ENCODE results near the gene PADI4. TPM values are rescaled to one million over a fixed set of nuclear protein-coding genes. Genes with fewer than 3 reads are reported as not detected.

PADI4 gene, protein sequence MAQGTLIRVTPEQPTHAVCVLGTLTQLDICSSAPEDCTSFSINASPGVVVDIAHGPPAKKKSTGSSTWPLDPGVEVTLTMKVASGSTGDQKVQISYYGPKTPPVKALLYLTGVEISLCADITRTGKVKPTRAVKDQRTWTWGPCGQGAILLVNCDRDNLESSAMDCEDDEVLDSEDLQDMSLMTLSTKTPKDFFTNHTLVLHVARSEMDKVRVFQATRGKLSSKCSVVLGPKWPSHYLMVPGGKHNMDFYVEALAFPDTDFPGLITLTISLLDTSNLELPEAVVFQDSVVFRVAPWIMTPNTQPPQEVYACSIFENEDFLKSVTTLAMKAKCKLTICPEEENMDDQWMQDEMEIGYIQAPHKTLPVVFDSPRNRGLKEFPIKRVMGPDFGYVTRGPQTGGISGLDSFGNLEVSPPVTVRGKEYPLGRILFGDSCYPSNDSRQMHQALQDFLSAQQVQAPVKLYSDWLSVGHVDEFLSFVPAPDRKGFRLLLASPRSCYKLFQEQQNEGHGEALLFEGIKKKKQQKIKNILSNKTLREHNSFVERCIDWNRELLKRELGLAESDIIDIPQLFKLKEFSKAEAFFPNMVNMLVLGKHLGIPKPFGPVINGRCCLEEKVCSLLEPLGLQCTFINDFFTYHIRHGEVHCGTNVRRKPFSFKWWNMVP
- 1 to 10 TPM; 1.0 to 4.7 (median 1.9) TPM for polyA plus RNA-seq (ENCODE audit: low read depth in 6 of 6)

GRCh38 chr1:17307946-17308345 is at the start of gene PADI4:
Gene PADI4, plus strand, starts transcription at chr1:17308197. Its CDS starts 26 bp downstream, at chr1:17308223.
- no peaks in the 10 kb centered on the region for H3K4me1 Mint-ChIP-seq
- DNase-seq (no peak), ATAC-seq (ENCODE audit: low read depth in 2 of 2) (no peak)
- H3K27ac Mint-ChIP-seq = peak within 1 kb of the TSS in 2 of 6 donors; percentile 65 to 72
- H3K27me3 Mint-ChIP-seq = peaks cover 0 to 51% (median 38%) of the 10 kb centered on the region in 3 donors
- peak within 1 kb of the TSS in 1 of 8 donors; percentile 44 for H3K4me3 Mint-ChIP-seq
- H3K9me3 Mint-ChIP-seq = peaks cover under 1 to 7% (median under 1%) of the 10 kb centered on the region in 7 donors
- peaks cover under 1 to 4% of the 10 kb centered on the region in 2 donors for H3K36me3 Mint-ChIP-seq

- H3K27ac Mint-ChIP-seq = no peak overlapping the region
- H3K27me3 Mint-ChIP-seq = peaks cover 13 to 36% (median 26%) of the 10 kb centered on the region in 3 donors
- ATAC-seq (ENCODE audit: low read depth in 2 of 2) (no peak), DNase-seq (no peak)
- H3K4me3 Mint-ChIP-seq = no peak overlapping the region
- peaks cover 0 to 6% (median 4%) of the 10 kb centered on the region in 7 donors for H3K9me3 Mint-ChIP-seq
- no peaks in the 10 kb centered on the region for H3K4me1 Mint-ChIP-seq
- no peaks in the 10 kb centered on the region for H3K36me3 Mint-ChIP-seq
Measured at GRCh38 chr1:17258758-17259130, 49.3 kb upstream of the PADI4 start.

DNA sequence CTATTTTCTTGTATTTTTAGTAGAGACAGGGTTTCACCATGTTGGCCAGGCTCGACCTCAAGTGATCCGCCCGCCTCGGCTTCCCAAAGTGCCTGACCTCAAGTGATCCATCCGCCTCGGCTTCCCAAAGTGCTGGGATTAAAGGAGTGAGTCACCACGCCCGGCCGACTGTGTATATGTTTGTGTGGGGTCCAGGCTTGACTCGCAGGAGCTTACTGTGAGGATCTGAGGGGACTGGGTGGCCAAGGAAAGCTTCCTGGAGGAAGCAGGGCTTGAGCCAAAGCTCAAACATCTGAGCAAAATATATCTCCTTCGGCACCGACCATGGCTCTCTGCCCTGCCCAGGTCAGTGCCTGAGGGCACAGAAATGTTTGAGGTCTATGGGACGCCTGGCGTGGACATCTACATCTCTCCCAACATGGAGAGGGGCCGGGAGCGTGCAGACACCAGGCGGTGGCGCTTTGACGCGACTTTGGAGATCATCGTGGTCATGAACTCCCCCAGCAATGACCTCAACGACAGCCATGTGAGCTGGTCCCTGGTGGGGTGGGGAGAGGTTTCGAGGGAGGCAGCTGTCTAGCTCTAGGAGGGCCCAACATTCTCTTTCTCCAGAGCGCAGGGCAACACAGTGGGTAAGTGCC is 48.6 kb upstream of the PADI4 start:
- no peak for DNase-seq
- Mint-ChIP-seq H3K4me1 (no peaks in the 10 kb centered on the region), H3K36me3 (no peaks in the 10 kb centered on the region)

GRCh38 chr1:17260264-17260663 is 47.7 kb upstream of the PADI4 start:
- Mint-ChIP-seq H3K27ac (no peak overlapping the region), H3K9me3 (peaks cover 0 to 6% (median 4%) of the 10 kb centered on the region in 7 donors), H3K36me3 (no peaks in the 10 kb centered on the region), H3K4me1 (no peaks in the 10 kb centered on the region), H3K27me3 (peaks cover 11 to 36% (median 26%) of the 10 kb centered on the region in 3 donors), H3K4me3 (peak overlapping the region in 1 of 8 donors; percentile 29)
- ATAC-seq (ENCODE audit: low read depth in 2 of 2) (no peak), DNase-seq (no peak)

More for the DNA sequence above, 48.6 kb upstream of the PADI4 start:
- Mint-ChIP-seq H3K9me3 (peaks cover 0 to 6% (median 4%) of the 10 kb centered on the region in 7 donors), H3K4me3 (no peak overlapping the region), H3K27me3 (peaks cover 11 to 36% (median 26%) of the 10 kb centered on the region in 3 donors), H3K27ac (no peak overlapping the region)
- no peak for ATAC-seq (ENCODE audit: low read depth in 2 of 2)

DNA sequence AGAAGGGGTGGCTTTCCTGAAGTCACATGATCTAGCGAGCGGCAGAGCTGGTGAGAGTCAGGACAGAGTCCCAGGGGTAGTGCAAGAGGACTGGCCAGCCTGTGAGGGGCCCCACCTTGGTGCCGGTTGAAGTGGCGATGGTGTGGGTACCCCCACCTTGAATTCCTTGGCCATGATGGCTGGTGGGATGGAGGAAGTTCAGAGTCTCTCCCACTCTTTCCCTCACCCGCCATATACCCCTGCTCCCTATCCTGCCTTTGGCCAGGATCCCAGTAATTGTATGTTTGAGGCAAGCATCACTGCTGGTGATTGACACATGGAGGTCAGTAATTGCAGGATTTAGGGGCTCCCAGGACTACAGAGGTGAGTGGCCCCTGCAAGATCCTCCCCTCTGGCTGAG is 47.3 kb upstream of the PADI4 start:
- Mint-ChIP-seq H3K4me1 (no peaks in the 10 kb centered on the region), H3K36me3 (no peaks in the 10 kb centered on the region), H3K27ac (no peak overlapping the region), H3K9me3 (peaks cover 0 to 6% (median 4%) of the 10 kb centered on the region in 7 donors), H3K27me3 (peaks cover 11 to 32% (median 26%) of the 10 kb centered on the region in 3 donors), H3K4me3 (peak overlapping the region in 1 of 8 donors; percentile 35)
- ATAC-seq (ENCODE audit: low read depth in 2 of 2) = no peak
- no peak for DNase-seq

GRCh38 chr1:17263936-17264335 is 44.1 kb upstream of the PADI4 start:
- no peaks in the 10 kb centered on the region for H3K36me3 Mint-ChIP-seq
- DNase-seq = no peak
- H3K27me3 Mint-ChIP-seq = peaks cover 11 to 19% (median 16%) of the 10 kb centered on the region in 3 donors
- H3K4me3 Mint-ChIP-seq = no peak overlapping the region
- no peak for ATAC-seq (ENCODE audit: low read depth in 2 of 2)
- no peaks in the 10 kb centered on the region for H3K4me1 Mint-ChIP-seq
- H3K9me3 Mint-ChIP-seq = peaks cover 0 to 6% (median 4%) of the 10 kb centered on the region in 7 donors
- peak overlapping the region in 1 of 6 donors; percentile 1 for H3K27ac Mint-ChIP-seq

DNA sequence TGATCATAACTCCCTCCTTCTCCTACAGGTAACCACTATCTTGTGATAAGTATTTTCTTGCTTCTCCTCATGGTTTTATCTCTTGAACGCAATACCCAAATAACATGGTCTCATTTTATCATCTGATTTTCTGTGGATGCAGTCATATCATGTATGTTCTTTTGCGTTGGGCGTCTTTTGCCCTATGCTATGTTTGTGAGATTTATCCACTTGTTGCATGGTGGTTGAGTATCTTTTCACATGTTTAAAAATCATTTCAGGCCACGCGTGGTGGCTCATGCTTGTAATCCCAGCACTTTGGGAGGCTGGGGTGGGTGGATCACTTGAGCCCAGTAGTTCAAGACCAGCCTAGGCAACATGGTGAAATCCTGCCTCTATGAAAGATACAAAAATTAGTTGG is 43.5 kb upstream of the PADI4 start:
- no peak for ATAC-seq (ENCODE audit: low read depth in 2 of 2)
- no peak overlapping the region for H3K27ac Mint-ChIP-seq
- H3K4me1 Mint-ChIP-seq = no peaks in the 10 kb centered on the region
- H3K4me3 Mint-ChIP-seq = no peak overlapping the region
- no peaks in the 10 kb centered on the region for H3K36me3 Mint-ChIP-seq
- peaks cover 11 to 17% (median 16%) of the 10 kb centered on the region in 3 donors for H3K27me3 Mint-ChIP-seq
- H3K9me3 Mint-ChIP-seq = peaks cover 0 to 6% (median 4%) of the 10 kb centered on the region in 7 donors
- DNase-seq = no peak

GRCh38 chr1:17265162-17265561 is 42.8 kb upstream of the PADI4 start:
- DNase-seq (no peak), ATAC-seq (ENCODE audit: low read depth in 2 of 2) (no peak)
- no peaks in the 10 kb centered on the region for H3K4me1 Mint-ChIP-seq
- H3K36me3 Mint-ChIP-seq = no peaks in the 10 kb centered on the region
- peaks cover 0 to 6% (median 4%) of the 10 kb centered on the region in 7 donors for H3K9me3 Mint-ChIP-seq
- no peak overlapping the region for H3K4me3 Mint-ChIP-seq
- peaks cover 11 to 14% (median 13%) of the 10 kb centered on the region in 3 donors for H3K27me3 Mint-ChIP-seq
- H3K27ac Mint-ChIP-seq = no peak overlapping the region

GRCh38 chr1:17265950-17266349 is 42.0 kb upstream of the PADI4 start:
- DNase-seq (no peak), ATAC-seq (ENCODE audit: low read depth in 2 of 2) (no peak)
- Mint-ChIP-seq H3K27ac (no peak overlapping the region), H3K27me3 (peaks cover 5 to 13% (median 8%) of the 10 kb centered on the region in 3 donors), H3K36me3 (no peaks in the 10 kb centered on the region), H3K4me1 (no peaks in the 10 kb centered on the region), H3K4me3 (no peak overlapping the region), H3K9me3 (peaks cover 0 to 6% (median 4%) of the 10 kb centered on the region in 7 donors)

GRCh38 chr1:17270891-17271765 is 36.9 kb upstream of the PADI4 start:
- H3K4me3 Mint-ChIP-seq = no peak overlapping the region
- ATAC-seq (ENCODE audit: low read depth in 2 of 2) (no peak), DNase-seq (no peak)
- H3K9me3 Mint-ChIP-seq = no peaks in the 10 kb centered on the region
- no peaks in the 10 kb centered on the region for H3K36me3 Mint-ChIP-seq
- no peaks in the 10 kb centered on the region for H3K4me1 Mint-ChIP-seq
- no peak overlapping the region for H3K27ac Mint-ChIP-seq
- peaks cover 5 to 19% (median 16%) of the 10 kb centered on the region in 3 donors for H3K27me3 Mint-ChIP-seq

- Mint-ChIP-seq H3K4me3 (no peak overlapping the region), H3K27ac (no peak overlapping the region), H3K4me1 (no peaks in the 10 kb centered on the region), H3K9me3 (no peaks in the 10 kb centered on the region), H3K27me3 (peaks cover 5 to 19% (median 16%) of the 10 kb centered on the region in 3 donors), H3K36me3 (no peaks in the 10 kb centered on the region)
- DNase-seq (no peak), ATAC-seq (ENCODE audit: low read depth in 2 of 2) (no peak)
Measured at GRCh38 chr1:17272066-17272465, 35.9 kb upstream of the PADI4 start.

DNA sequence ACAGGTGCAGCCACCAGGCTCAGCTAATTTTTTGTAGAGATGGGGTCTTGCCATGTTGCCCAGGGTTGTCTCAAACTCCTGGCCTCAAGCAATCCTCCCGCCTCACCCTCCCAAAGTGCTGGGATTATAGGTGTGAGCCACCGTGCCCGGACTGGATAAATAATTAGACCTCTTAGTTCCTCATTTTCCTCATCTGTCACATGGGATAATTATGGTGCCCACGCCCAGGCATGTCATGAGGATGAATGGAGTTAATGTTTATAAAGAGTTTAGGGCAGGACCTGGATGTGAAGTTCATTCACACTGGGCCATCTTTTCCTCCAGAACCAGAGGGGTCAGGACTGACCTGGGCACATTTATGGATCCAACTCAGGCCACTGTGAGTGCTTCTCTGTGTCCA is 35.4 kb upstream of the PADI4 start:
- H3K27me3 Mint-ChIP-seq = peaks cover 5 to 21% (median 16%) of the 10 kb centered on the region in 3 donors
- H3K4me1 Mint-ChIP-seq = no peaks in the 10 kb centered on the region
- H3K9me3 Mint-ChIP-seq = no peaks in the 10 kb centered on the region
- ATAC-seq (ENCODE audit: low read depth in 2 of 2) = no peak
- no peak overlapping the region for H3K4me3 Mint-ChIP-seq
- no peaks in the 10 kb centered on the region for H3K36me3 Mint-ChIP-seq
- no peak overlapping the region for H3K27ac Mint-ChIP-seq
- DNase-seq = no peak

GRCh38 chr1:17273096-17273495 is 34.9 kb upstream of the PADI4 start:
- no peaks in the 10 kb centered on the region for H3K9me3 Mint-ChIP-seq
- H3K4me3 Mint-ChIP-seq = no peak overlapping the region
- no peak overlapping the region for H3K27ac Mint-ChIP-seq
- no peaks in the 10 kb centered on the region for H3K36me3 Mint-ChIP-seq
- DNase-seq = no peak
- H3K27me3 Mint-ChIP-seq = peaks cover 5 to 23% (median 16%) of the 10 kb centered on the region in 3 donors
- no peak for ATAC-seq (ENCODE audit: low read depth in 2 of 2)
- H3K4me1 Mint-ChIP-seq = no peaks in the 10 kb centered on the region
